Epithelial cell of esophagus (primary cell): ENCODE measurements around the gene DNASE2B.

Experiments
- DNase-seq: peaks from one replicate; pipeline ENCODE4 v3.0.0; 2010; ENCODE audit warnings: low read depth
- H3K4me3 ChIP-seq: 2 replicates; pipeline ENCODE4 v1.5.1; 2011; ENCODE audit warnings: mild to moderate bottlenecking, low read length, control low read depth
- TF ChIP-seq, protein P1 (sequence below): IDR thresholded peaks from 2 replicates; pipeline ENCODE4 v1.5.1; 2011; ENCODE audit warnings: low read depth, mild to moderate bottlenecking, low read length, control low read depth, inconsistent platforms; ENCODE audit not compliant: insufficient read depth; ENCODE audit errors: missing control alignments

DNASE2B gene, protein sequence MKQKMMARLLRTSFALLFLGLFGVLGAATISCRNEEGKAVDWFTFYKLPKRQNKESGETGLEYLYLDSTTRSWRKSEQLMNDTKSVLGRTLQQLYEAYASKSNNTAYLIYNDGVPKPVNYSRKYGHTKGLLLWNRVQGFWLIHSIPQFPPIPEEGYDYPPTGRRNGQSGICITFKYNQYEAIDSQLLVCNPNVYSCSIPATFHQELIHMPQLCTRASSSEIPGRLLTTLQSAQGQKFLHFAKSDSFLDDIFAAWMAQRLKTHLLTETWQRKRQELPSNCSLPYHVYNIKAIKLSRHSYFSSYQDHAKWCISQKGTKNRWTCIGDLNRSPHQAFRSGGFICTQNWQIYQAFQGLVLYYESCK

DNA sequence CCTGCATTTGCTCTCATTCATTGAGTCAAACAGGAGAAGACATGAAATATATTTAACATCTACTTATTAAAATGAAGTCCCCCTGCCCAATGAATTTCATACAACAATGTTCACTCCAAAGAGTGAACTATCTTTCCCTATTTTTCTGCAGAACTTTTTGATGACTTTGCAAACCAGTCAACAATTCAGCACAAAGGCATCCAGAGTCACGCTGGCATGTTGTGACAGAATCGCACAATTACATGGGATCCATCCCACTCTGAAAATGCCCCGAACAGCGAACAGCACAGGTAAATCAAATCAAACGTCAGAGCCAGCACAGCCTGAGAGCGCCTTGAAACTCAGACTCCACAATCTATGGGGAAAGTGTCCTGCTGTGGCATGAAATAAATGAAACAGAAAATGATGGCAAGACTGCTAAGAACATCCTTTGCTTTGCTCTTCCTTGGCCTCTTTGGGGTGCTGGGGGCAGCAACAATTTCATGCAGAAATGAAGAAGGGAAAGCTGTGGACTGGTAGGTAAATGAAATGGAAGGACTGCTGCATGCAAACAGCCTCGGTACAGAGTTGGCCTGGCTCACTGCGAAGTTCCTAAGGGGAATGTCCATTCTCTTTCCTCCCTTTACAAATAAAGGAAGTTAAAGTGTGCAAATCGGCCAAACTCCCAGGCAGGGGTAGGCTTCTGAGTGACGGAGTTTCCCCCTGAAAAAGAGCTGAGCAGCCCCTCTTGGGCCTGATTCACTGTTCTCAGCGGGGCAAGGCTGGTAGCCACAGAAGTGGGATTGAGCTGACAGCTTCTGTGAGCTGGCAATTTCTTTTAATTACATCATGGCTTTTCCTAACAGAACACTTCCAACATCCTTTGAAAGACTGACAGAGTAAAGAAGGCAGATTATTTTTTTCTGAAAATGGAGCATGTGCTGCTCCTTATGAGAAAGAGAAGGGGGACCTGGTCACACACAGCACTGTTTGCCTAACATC lies at the start of gene DNASE2B:
TSS of gene DNASE2B (plus strand) at position 310 of the 981 bp plus-strand sequence. CDS start at position 391, 81 bp downstream.
- no peak within 1 kb of the TSS for H3K4me3 ChIP-seq
- TF ChIP-seq, protein P1, sequence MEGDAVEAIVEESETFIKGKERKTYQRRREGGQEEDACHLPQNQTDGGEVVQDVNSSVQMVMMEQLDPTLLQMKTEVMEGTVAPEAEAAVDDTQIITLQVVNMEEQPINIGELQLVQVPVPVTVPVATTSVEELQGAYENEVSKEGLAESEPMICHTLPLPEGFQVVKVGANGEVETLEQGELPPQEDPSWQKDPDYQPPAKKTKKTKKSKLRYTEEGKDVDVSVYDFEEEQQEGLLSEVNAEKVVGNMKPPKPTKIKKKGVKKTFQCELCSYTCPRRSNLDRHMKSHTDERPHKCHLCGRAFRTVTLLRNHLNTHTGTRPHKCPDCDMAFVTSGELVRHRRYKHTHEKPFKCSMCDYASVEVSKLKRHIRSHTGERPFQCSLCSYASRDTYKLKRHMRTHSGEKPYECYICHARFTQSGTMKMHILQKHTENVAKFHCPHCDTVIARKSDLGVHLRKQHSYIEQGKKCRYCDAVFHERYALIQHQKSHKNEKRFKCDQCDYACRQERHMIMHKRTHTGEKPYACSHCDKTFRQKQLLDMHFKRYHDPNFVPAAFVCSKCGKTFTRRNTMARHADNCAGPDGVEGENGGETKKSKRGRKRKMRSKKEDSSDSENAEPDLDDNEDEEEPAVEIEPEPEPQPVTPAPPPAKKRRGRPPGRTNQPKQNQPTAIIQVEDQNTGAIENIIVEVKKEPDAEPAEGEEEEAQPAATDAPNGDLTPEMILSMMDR = no peak
- DNase-seq = no peak

DNA sequence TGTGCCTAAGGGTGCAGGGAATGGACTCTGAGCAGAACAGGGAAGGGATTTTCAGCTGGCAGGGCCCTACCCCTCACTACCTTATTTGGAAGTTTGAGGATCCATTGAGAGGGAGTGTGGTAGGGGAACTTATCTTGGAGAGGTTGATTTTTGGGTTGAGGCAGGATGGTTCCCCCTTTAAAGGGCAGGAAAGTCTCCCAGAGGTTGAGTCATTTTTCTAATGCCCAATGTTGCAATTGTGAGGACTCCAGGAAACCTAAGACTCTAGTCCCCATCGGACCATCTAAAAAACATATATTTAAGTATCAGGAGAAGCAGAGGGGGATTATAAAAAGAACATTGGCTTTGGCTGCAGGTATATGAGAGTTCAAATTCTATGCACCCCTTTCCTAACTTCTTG lies 49.5 kb upstream of the DNASE2B start:
- TF ChIP-seq, protein P1 = no peak
- no peak overlapping the region for H3K4me3 ChIP-seq
- DNase-seq = no peak

DNA sequence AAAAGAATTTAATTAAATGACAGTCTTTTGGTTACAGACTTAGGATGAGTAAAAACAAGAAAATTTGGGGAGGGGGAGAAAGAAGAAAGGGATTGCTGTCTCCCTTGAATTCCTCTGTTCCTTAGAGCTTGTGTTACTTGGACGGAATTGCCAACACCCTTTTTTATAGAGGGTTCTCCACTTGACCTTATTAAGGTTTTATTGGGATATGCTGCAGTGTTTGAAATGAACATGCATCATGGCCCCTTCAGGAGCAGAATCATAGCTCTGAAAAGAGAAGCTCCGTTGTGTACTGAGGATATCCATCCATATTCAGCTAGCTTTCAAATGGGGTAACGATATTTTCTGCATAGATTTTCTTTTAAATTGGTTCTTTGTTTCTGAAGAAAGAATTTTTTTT lies 48.2 kb upstream of the DNASE2B start:
- TF ChIP-seq, protein P1 = no peak
- no peak for DNase-seq

DNA sequence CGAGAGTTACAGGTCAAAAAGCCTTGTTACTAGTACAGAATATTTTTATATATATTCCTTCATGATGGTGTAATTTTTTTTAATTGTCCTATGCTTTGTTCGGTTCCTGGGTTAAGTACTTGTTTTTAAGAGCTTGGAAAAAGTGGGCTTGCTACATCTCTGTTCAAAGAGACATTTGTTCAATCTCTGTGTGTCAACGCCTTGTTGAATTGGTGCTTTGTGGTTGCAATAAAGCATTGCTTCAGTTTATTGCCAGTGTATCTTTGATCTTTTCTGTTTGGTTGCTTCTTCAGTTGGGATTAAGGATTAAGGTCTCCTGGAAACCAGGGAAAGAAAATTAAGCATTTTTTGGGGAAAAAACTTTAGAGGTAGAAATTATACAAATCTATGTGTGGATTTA lies 47.7 kb upstream of the DNASE2B start:
- TF ChIP-seq, protein P1 = no peak
- DNase-seq = no peak
- H3K4me3 ChIP-seq = no peak overlapping the region

More for the DNA sequence above, 48.2 kb upstream of the DNASE2B start:
- no peak overlapping the region for H3K4me3 ChIP-seq

DNA sequence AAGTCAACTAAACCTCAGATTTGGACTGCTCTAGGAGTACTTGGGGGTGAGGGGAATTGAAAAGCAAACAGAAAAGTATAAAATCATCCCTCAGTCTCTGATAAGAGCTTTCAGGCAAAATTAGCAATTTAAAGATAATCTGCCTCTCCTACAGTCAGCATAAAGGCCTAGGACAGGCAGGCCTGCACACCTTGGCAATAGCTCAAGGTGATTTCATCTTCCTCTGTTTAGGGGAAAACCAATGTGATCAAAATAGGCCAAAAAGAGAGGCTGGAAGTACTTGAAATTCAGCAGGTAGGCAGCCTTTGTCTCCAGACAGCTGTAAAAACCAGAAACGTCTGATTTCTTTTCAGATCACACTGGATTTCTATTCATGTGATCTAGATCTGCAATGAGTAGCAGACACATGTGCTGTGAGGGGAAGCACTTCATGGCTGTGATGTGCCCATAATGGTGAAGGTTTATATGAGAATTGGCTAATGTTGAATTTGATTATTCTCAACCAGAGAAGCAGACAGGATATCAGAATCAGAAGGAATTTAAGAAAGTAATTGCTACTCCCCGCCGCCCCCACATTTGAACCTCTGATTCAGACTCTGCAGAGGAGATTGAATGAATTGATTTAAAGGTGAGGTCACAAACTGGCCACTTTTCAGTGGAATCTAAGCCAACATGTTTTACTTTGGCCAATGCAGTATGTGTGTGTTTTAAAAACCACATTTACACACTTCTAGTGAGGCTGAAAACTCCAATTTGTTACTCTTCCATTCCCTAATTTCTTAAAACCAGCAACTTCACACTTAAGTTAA lies 45.8 kb upstream of the DNASE2B start:
- H3K4me3 ChIP-seq = no peak overlapping the region
- DNase-seq = no peak
- TF ChIP-seq, protein P1 = no peak

DNA sequence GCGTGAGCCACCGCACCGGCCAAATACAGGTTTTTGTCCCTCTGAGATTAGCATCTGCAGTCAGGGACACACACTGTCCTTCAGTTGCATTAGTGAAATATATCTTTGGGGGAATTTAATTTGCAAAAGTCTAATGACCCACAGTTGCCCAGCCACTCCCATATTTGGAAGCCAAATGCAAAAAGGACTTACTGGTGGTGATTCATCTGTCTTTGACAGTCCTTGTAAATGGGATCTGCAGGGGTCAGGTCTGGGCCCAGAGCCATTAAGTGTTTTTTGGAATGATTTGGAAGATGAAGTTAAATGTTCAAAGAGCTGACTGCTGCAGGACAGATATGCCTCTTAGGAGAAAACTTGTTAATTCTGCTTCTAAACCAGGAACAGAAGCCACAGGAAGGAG lies 44.6 kb upstream of the DNASE2B start:
- no peak overlapping the region for H3K4me3 ChIP-seq
- TF ChIP-seq, protein P1 = no peak
- no peak for DNase-seq
